ENCODE measurements around the gene ZNF215. TPM values are rescaled to one million over a fixed set of nuclear protein-coding genes. Genes with fewer than 3 reads are reported as not detected.

Gene ZNF215
- total and polyA plus RNA-seq, 2 of the 8 experiments (the other 6 are each of a cell fraction or from before 2014, with no cell fraction given) = 6.4 to 17.9 TPM

- Histone ChIP-seq H3K14ac (ENCODE audit: insufficient read length) (no peak overlapping the region), H3K27ac (ENCODE audit: low read depth, low read length) (no peak overlapping the region), H3K18ac (ENCODE audit: extremely low read depth, low read length) (no peak overlapping the region), H3K36me3 (ENCODE audit: control insufficient read depth in 2 of 4, insufficient read depth in 4 of 4, low read length in 3 of 4) (no peaks in the 10 kb centered on the region), H3K27me3 (replicated peaks in 1 of 4; ENCODE audit: control insufficient read depth in 3 of 4, extremely low read depth in 1 of 4, insufficient read depth in 3 of 4, low read length in 3 of 4) (peaks cover 0 to 1% (median 0%) of the 10 kb centered on the region in 4 experiments; a peak in 1 of 7 replicates), H3K4me3 (ENCODE audit: extremely low read depth in 1 of 4, insufficient read depth in 2 of 4, low read depth in 3 of 4, low read length in 4 of 4) (no peak overlapping the region), H4K5ac (ENCODE audit: insufficient read length, low read depth, low read length) (no peak overlapping the region), H2AFZ (ENCODE audit: low read length) (no peak overlapping the region), H2AK5ac (ENCODE audit: low read depth, low read length) (no peak overlapping the region), H3K9ac (replicated peaks in 1 of 4; ENCODE audit: extremely low read depth in 1 of 4, low read depth in 3 of 4, low read length in 3 of 4) (no peak overlapping the region), H2BK5ac (ENCODE audit: low read depth, low read length) (no peak overlapping the region), H3K4ac (replicated peaks; ENCODE audit: insufficient read length, low read depth, low read length) (no peak overlapping the region), H3K9me3 (ENCODE audit: insufficient read depth in 2 of 2, low read depth in 1 of 2, low read length in 1 of 2) (no peaks in the 10 kb centered on the region), H3K56ac (replicated peaks; ENCODE audit: insufficient read length, low read depth, low read length) (no peak overlapping the region), H3K4me2 (ENCODE audit: insufficient read depth in 1 of 2, low read depth in 2 of 2, low read length in 2 of 2) (no peak overlapping the region), H3K23ac (ENCODE audit: insufficient read length) (no peak overlapping the region), H3K79me2 (ENCODE audit: control insufficient read depth in 1 of 2, insufficient read depth in 2 of 2, low read length in 2 of 2) (no peaks in the 10 kb centered on the region), H4K20me1 (replicated peaks in 1 of 2; ENCODE audit: control insufficient read depth in 1 of 2, insufficient read depth in 2 of 2, low read length in 2 of 2) (no peaks in the 10 kb centered on the region), H2BK20ac (ENCODE audit: low read length) (no peak overlapping the region), H2BK12ac (ENCODE audit: low read depth, low read length) (no peak overlapping the region), H2BK120ac (replicated peaks; ENCODE audit: low read depth, low read length) (no peak overlapping the region), H3K79me1 (ENCODE audit: low read depth, low read length) (no peaks in the 10 kb centered on the region), H3K23me2 (ENCODE audit: low read depth, low read length) (no peaks in the 10 kb centered on the region), H2BK15ac (ENCODE audit: low read length) (no peak overlapping the region), H3K4me1 (replicated peaks in 1 of 4; ENCODE audit: control insufficient read depth in 3 of 4, insufficient read depth in 4 of 4, low read length in 3 of 4) (no peaks in the 10 kb centered on the region), H4K8ac (ENCODE audit: extremely low read depth, insufficient read depth, low read length) (no peak overlapping the region), H4K91ac (replicated peaks; ENCODE audit: insufficient read length, low read length) (no peak overlapping the region)
- POLR2A ChIA-PET (ENCODE audit: partially characterized antibody) = no interaction called here
- FAIRE-seq (no peak), DNase-seq (ENCODE audit: low read depth in 1 of 2, low spot score in 2 of 2) (no peak)
- TF ChIP-seq RAD21 (IDR thresholded peaks at IDR 0.05 in 1 of 2, conservative IDR thresholded peaks at IDR 0.05 in 1 of 2; ENCODE audit: low read depth in 2 of 2, low read length in 2 of 2) (peak in 1 of 2 experiments; percentile 26; a peak in 2 of 4 replicates), SP1 (IDR thresholded peaks at IDR 0.05; ENCODE audit: low read depth, low read length) (no peak), CTCF (IDR thresholded peaks at IDR 0.05; ENCODE audit: control extremely low read depth in 1 of 3, insufficient read depth in 1 of 3, low read depth in 1 of 3, low read length in 3 of 3) (peak in 2 of 3 experiments; percentile 18 to 38; a peak in 2 of 4 replicates)
- CTCF ChIA-PET (ENCODE audit: partially characterized antibody) = interaction anchor here (0.8 to 1.9 kb wide), 3 partner anchors 82 to 140 kb away, joined by 3 to 5 read pairs (median 4); no protein-coding TSS in a partner anchor
Measured at GRCh38 chr11:6894097-6894496, 32.1 kb upstream of the ZNF215 start.

Measured in H1 (cell line).